Fibroblast of the aortic adventitia (primary cell): Measurements from ENCODE around the gene DPP6. TPM values are rescaled to one million over a fixed set of nuclear protein-coding genes. Genes with fewer than 3 reads are reported as not detected.

ENCODE experiments used
- DNase-seq: peaks from one replicate; pipeline ENCODE4 v3.0.0-alpha.2; 2010; ENCODE audit warnings: low read depth
- H3K4me3 ChIP-seq: 2 replicates; pipeline ENCODE4 v1.5.1; 2011; ENCODE audit warnings: low read depth, mild to moderate bottlenecking, control low read depth, low read length, moderate library complexity
- total RNA-seq: library from RNA; depleted of rRNA; stranded (reverse); fragments of >200 nt; gene quantifications from 2 replicates; pipeline ENCODE4 v1.2.3, GENCODE V29; 2012; ENCODE audit warnings: low replicate concordance
- TF ChIP-seq, protein P1 (sequence below): IDR thresholded peaks from 2 replicates; pipeline ENCODE4 v1.5.1; 2011; ENCODE audit warnings: mild to moderate bottlenecking, low read length, control low read depth, inconsistent platforms; ENCODE audit not compliant: insufficient read depth

Gene DPP6
- total RNA-seq, 1 donor, result not detected

DNA sequence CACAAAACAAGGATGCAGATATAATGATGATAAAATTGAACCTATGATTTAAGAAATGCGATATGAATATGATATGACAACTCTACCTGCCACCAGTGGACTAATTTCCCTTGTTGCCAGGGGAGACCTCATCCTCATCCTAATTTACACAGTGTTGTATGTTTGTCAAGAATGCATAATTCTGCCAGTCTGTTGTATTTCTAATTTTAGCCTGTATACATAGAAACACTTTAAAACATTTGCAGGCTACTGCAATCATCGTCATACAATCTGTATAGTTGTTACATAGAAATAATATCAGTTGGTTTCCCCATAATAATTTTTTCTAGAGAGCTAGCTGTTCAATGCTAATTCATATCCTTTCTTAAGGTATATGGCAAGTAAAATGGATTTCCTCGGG is 274.2 kb downstream of the DPP6 start:
- no peak for DNase-seq
- TF ChIP-seq, protein P1, sequence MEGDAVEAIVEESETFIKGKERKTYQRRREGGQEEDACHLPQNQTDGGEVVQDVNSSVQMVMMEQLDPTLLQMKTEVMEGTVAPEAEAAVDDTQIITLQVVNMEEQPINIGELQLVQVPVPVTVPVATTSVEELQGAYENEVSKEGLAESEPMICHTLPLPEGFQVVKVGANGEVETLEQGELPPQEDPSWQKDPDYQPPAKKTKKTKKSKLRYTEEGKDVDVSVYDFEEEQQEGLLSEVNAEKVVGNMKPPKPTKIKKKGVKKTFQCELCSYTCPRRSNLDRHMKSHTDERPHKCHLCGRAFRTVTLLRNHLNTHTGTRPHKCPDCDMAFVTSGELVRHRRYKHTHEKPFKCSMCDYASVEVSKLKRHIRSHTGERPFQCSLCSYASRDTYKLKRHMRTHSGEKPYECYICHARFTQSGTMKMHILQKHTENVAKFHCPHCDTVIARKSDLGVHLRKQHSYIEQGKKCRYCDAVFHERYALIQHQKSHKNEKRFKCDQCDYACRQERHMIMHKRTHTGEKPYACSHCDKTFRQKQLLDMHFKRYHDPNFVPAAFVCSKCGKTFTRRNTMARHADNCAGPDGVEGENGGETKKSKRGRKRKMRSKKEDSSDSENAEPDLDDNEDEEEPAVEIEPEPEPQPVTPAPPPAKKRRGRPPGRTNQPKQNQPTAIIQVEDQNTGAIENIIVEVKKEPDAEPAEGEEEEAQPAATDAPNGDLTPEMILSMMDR, result no peak
- H3K4me3 ChIP-seq, result no peak overlapping the region

DNA sequence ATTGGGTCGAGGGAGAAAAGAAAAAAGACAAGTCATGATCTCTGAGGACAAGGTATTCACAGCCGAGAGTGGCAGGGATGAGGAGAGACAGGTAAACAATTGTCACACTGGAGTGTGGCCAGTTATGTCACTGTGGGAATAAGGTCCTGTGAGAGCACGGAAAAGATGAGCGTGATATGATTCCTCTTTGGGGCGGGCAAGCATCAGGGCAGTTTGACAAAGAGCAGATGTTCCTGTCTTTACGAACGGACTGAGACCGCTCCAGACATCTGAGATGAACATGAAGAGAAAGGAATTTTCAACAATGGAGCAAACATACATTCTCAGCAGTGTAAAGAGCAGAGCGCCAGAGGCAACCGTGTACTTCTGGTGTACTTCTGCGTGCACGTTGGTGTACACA is 278.1 kb downstream of the DPP6 start:
- no peak overlapping the region for H3K4me3 ChIP-seq
- DNase-seq, result no peak
- TF ChIP-seq, protein P1, result no peak

DNA sequence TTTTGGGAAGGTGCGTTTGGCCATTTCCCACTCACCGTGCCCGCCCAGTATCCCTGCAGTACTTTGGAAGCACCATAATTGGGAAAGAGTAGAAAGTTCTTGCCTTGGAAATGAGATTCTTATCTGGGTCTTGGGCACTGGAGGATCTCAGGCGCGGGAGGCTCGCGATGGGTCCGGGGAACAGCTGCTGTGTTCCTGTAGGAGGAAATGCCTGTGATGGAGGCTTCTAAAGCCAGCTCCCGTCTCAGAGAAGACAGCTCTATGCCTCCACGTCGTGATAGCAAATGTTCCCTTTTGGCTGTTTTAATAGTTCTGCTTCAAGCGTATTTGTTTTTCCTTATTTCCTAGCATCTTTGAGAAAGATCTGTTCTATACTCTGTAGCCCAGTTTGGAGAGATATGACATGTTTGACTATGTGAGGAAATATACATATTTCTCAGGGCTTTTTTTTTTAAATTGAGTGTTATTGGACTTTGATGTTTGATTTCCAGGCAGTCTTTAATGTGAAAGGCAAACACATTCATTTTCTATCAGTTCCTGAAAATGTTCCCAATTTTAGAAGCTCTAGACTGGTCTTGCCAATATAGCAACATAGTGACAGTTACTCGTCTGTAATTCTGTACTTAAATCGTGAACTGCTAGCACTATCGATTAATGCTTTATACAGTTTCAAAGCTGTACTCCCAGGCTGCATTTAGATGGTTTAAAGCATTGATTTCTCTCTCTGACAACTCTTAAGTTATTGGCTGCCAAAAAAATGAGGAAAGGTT is 280.8 kb downstream of the DPP6 start:
- no peak overlapping the region for H3K4me3 ChIP-seq
- no peak for DNase-seq
- TF ChIP-seq, protein P1, result no peak

DNA sequence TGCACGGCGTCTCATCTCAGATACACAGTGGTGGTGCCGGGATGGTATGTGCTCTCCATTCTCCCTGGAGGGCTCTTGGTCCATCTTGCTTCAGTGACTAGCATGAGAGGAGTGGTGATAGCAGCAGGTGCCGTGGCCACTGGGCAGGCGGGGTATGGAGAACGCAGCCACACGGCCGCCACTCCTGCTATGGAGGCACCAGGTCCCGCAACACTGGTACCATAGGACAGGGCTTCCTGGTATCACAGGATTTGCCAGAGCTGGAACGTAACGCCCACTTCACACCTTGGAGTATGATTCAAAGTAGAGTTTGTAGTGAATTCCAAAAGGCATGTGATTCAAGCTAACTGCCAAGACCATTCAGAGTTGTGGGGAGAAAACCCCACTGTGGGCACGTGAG is 284.1 kb downstream of the DPP6 start:
- DNase-seq, result no peak
- TF ChIP-seq, protein P1, result no peak
- no peak overlapping the region for H3K4me3 ChIP-seq

DNA sequence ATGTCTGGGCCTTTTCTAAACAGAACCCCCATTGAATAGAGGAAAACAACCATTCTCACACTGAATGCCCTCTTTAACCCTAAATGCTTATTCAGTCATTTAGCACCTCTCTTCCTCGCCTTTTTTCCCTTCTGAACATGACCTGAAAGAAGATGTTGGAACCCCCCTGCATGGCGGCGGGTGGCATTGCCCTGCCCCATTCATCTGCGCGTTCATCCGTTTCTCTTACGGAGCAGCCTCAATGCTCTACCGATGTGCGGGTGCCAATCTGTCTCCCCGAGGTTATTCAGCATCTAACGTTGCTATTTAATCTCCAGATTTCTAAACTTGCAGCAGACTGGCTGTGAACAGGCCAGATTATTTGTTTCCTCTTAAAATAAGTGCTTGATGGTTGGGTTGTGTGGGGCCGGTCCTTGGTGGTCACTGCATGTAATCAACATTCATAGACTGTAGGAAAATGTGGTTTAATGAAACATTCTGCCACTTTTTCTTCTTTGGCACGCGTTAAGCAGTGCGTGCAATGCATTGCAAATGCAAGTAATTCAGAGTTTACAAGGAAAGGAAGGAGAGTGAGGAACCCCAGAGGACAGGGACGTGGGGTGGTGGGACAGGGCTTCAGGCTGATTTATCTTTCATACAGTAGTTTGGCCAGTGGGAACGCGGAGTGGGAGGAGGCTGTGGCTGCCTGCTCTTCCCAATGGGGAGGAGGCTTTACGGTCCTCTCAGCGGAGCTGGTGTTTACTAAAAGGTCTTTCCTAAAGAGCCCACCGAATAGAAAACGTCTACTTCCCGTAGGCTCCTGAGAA is 286.7 kb downstream of the DPP6 start:
- DNase-seq, result no peak
- no peak overlapping the region for H3K4me3 ChIP-seq
- TF ChIP-seq, protein P1, result no peak

DNA sequence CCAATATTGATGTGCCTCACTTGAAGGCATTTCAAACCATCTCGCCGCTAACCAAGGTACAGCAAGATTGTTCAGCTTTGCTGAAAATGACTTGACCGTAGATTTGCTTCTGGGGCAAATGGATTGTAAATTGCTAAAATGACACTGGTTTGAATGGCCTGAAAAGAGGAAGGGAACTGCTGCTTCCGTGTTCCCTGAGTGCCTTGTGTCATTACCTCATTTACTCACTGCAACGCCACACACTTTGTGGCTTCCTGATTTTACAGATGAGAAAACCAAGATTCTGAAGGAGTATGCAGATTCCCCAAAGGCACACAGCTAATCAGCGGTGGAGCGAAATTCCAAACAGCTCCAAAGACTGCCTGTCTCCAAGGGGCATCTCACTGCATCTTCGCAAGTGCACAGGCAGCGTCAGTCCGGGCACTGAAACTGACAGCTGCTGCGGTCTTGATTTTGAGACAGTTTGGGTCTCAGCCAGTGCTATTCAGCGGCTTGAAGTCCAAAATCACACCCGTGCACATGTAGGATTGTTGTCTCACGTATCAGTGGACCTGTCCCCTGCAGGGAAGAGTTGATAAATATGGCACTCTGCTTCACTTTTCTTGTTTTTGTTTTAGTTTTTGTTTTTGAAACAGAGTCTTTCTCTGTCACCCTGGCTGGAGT is 290.9 kb downstream of the DPP6 start:
- TF ChIP-seq, protein P1, result no peak
- H3K4me3 ChIP-seq, result no peak overlapping the region
- no peak for DNase-seq
